ENCODE data around the gene TMEM50A. TPM values are rescaled to one million over a fixed set of nuclear protein-coding genes. Genes with fewer than 3 reads are reported as not detected.
"Not testable (repeated sequence)": the region's sequence is repeated elsewhere in the genome, so short reads cannot be mapped to it uniquely, and the experiment has no call there.

TMEM50A gene
- total and polyA plus RNA-seq, 2 donors (not counting 3 experiments of a cell fraction or from before 2014, with no cell fraction given), result 125 to 140 TPM

GRCh38 chr1:25362634-25363559 is 24.8 kb downstream of the TMEM50A start:
- H3K36me3 ChIP-seq (ENCODE audit: control insufficient read depth in 2 of 2, extremely low read depth in 1 of 2, insufficient read depth in 2 of 2, low read length in 2 of 2); H3K9ac ChIP-seq (replicated peaks; ENCODE audit: extremely low read depth, insufficient read depth, low read length); intact Hi-C loops (cut with micrococcal nuclease); CTCF ChIA-PET; POLR2A ChIA-PET; H4K20me1 ChIP-seq (replicated peaks; ENCODE audit: control insufficient read depth, extremely low read depth, insufficient read depth, low read length); H2AFZ ChIP-seq (ENCODE audit: low read depth, low read length); H3K9me3 ChIP-seq (replicated peaks; ENCODE audit: control insufficient read depth, insufficient read depth, low read length); H3K27ac ChIP-seq (ENCODE audit: insufficient read depth, low read depth, low read length); H3K4me3 ChIP-seq (replicated peaks in 1 of 3; ENCODE audit: insufficient read depth in 1 of 3, low read depth in 1 of 3, low read length in 3 of 3); DNase-seq (ENCODE audit: low read depth, low spot score); H3K4me2 ChIP-seq (ENCODE audit: insufficient read depth, low read length); H3K9me1 ChIP-seq (replicated peaks; ENCODE audit: control insufficient read depth, extremely low read depth, insufficient read depth, low read length); H3K27me3 ChIP-seq (ENCODE audit: control insufficient read depth in 2 of 2, insufficient read depth in 2 of 2, low read length in 2 of 2); BruUV-seq (replicated peaks); dilution Hi-C loops (cut with MboI; ENCODE audit: extremely low pct_ligation_motif_present, low sequenced_read_pairs); H3K79me2 ChIP-seq (ENCODE audit: control insufficient read depth, insufficient read depth, low read length): not testable (repeated sequence)
- FAIRE-seq, result peak; percentile 8
- peaks cover 19% of the 10 kb centered on the region for H3K4me1 ChIP-seq (ENCODE audit: control insufficient read depth, extremely low read depth, insufficient read depth, low read length)

- intact Hi-C loops (cut with micrococcal nuclease), result no loop called here
- H3K4me2 ChIP-seq (ENCODE audit: insufficient read depth, low read length), result no peak overlapping the region
- no peaks in the 10 kb centered on the region for H3K4me1 ChIP-seq (ENCODE audit: control insufficient read depth, extremely low read depth, insufficient read depth, low read length)
- no peaks in the 10 kb centered on the region for H3K9me3 ChIP-seq (replicated peaks; ENCODE audit: control insufficient read depth, insufficient read depth, low read length)
- H3K9me1 ChIP-seq (replicated peaks; ENCODE audit: control insufficient read depth, extremely low read depth, insufficient read depth, low read length), result no peaks in the 10 kb centered on the region
- H2AFZ ChIP-seq (ENCODE audit: low read depth, low read length), result no peak overlapping the region
- H3K79me2 ChIP-seq (ENCODE audit: control insufficient read depth, insufficient read depth, low read length), result no peaks in the 10 kb centered on the region
- dilution Hi-C loops (cut with MboI; ENCODE audit: extremely low pct_ligation_motif_present, low sequenced_read_pairs), result no loop called here
- H3K27me3 ChIP-seq (ENCODE audit: control insufficient read depth in 2 of 2, insufficient read depth in 2 of 2, low read length in 2 of 2), result no peaks in the 10 kb centered on the region
- DNase-seq (ENCODE audit: low read depth, low spot score) (no peak), FAIRE-seq (no peak)
- H3K27ac ChIP-seq (ENCODE audit: insufficient read depth, low read depth, low read length), result no peak overlapping the region
- H4K20me1 ChIP-seq (replicated peaks; ENCODE audit: control insufficient read depth, extremely low read depth, insufficient read depth, low read length), result no peaks in the 10 kb centered on the region
- no peak overlapping the region for H3K4me3 ChIP-seq (replicated peaks in 1 of 3; ENCODE audit: insufficient read depth in 1 of 3, low read depth in 1 of 3, low read length in 3 of 3)
- no TSS peak for BruUV-seq (replicated peaks)
- no peak for TF ChIP-seq POLR2A (IDR thresholded peaks at IDR 0.05; ENCODE audit: low read depth, low read length)
- no peak for TF ChIP-seq FOS (IDR thresholded peaks at IDR 0.05; ENCODE audit: borderline replicate concordance, insufficient read depth, low read length)
- H3K9ac ChIP-seq (replicated peaks; ENCODE audit: extremely low read depth, insufficient read depth, low read length), result no peak overlapping the region
- no peaks in the 10 kb centered on the region for H3K36me3 ChIP-seq (ENCODE audit: control insufficient read depth in 2 of 2, extremely low read depth in 1 of 2, insufficient read depth in 2 of 2, low read length in 2 of 2)
- ChIA-PET CTCF (no interaction called here), POLR2A (no interaction called here)
Measured at GRCh38 chr1:25369241-25369640, 31.1 kb downstream of the TMEM50A start.

- FAIRE-seq, POLR2A ChIA-PET: not testable (repeated sequence)
Measured at GRCh38 chr1:25369691-25370271, 31.6 kb downstream of the TMEM50A start.

GRCh38 chr1:25371757-25372156 is 33.6 kb downstream of the TMEM50A start:
- DNase-seq (ENCODE audit: low read depth, low spot score); H3K4me3 ChIP-seq (replicated peaks in 1 of 3; ENCODE audit: insufficient read depth in 1 of 3, low read depth in 1 of 3, low read length in 3 of 3); H4K20me1 ChIP-seq (replicated peaks; ENCODE audit: control insufficient read depth, extremely low read depth, insufficient read depth, low read length); H3K4me2 ChIP-seq (ENCODE audit: insufficient read depth, low read length); POLR2A ChIA-PET; H3K79me2 ChIP-seq (ENCODE audit: control insufficient read depth, insufficient read depth, low read length); H2AFZ ChIP-seq (ENCODE audit: low read depth, low read length); H3K9ac ChIP-seq (replicated peaks; ENCODE audit: extremely low read depth, insufficient read depth, low read length); BruUV-seq (replicated peaks); H3K36me3 ChIP-seq (ENCODE audit: control insufficient read depth in 2 of 2, extremely low read depth in 1 of 2, insufficient read depth in 2 of 2, low read length in 2 of 2); H3K27ac ChIP-seq (ENCODE audit: insufficient read depth, low read depth, low read length); H3K9me1 ChIP-seq (replicated peaks; ENCODE audit: control insufficient read depth, extremely low read depth, insufficient read depth, low read length); H3K4me1 ChIP-seq (ENCODE audit: control insufficient read depth, extremely low read depth, insufficient read depth, low read length); intact Hi-C loops (cut with micrococcal nuclease); H3K9me3 ChIP-seq (replicated peaks; ENCODE audit: control insufficient read depth, insufficient read depth, low read length); dilution Hi-C loops (cut with MboI; ENCODE audit: extremely low pct_ligation_motif_present, low sequenced_read_pairs); H3K27me3 ChIP-seq (ENCODE audit: control insufficient read depth in 2 of 2, insufficient read depth in 2 of 2, low read length in 2 of 2); CTCF ChIA-PET: not testable (repeated sequence)
- peak; percentile 24 for FAIRE-seq

More at GRCh38 chr1:25369691-25370271, 31.6 kb downstream of the TMEM50A start:
- H3K27ac ChIP-seq (ENCODE audit: insufficient read depth, low read depth, low read length); H3K9me1 ChIP-seq (replicated peaks; ENCODE audit: control insufficient read depth, extremely low read depth, insufficient read depth, low read length); intact Hi-C loops (cut with micrococcal nuclease); H3K79me2 ChIP-seq (ENCODE audit: control insufficient read depth, insufficient read depth, low read length); H3K27me3 ChIP-seq (ENCODE audit: control insufficient read depth in 2 of 2, insufficient read depth in 2 of 2, low read length in 2 of 2); H3K4me2 ChIP-seq (ENCODE audit: insufficient read depth, low read length); H4K20me1 ChIP-seq (replicated peaks; ENCODE audit: control insufficient read depth, extremely low read depth, insufficient read depth, low read length); DNase-seq (ENCODE audit: low read depth, low spot score); H2AFZ ChIP-seq (ENCODE audit: low read depth, low read length); H3K9me3 ChIP-seq (replicated peaks; ENCODE audit: control insufficient read depth, insufficient read depth, low read length); H3K4me1 ChIP-seq (ENCODE audit: control insufficient read depth, extremely low read depth, insufficient read depth, low read length); dilution Hi-C loops (cut with MboI; ENCODE audit: extremely low pct_ligation_motif_present, low sequenced_read_pairs); H3K36me3 ChIP-seq (ENCODE audit: control insufficient read depth in 2 of 2, extremely low read depth in 1 of 2, insufficient read depth in 2 of 2, low read length in 2 of 2); CTCF ChIA-PET; H3K9ac ChIP-seq (replicated peaks; ENCODE audit: extremely low read depth, insufficient read depth, low read length); H3K4me3 ChIP-seq (replicated peaks in 1 of 3; ENCODE audit: insufficient read depth in 1 of 3, low read depth in 1 of 3, low read length in 3 of 3); BruUV-seq (replicated peaks): not testable (repeated sequence)

Data from endothelial cell of umbilical vein (primary cell).